GM23338 (cell line): ENCODE results near the gene FAM47E. TPM values are rescaled to one million over a fixed set of nuclear protein-coding genes. Genes with fewer than 3 reads are reported as not detected.

Experiments
- ATAC-seq: fragments of 200-7000 bp; cut with Tn5 transposase; 3 replicates; pipeline ENCODE4 v1.9.1; 2020
- DNase-seq: peaks from one replicate; pipeline ENCODE4 v3.0.0-alpha.2; 2015; ENCODE audit warnings: low spot score
- H2AFZ ChIP-seq: fragments of 200-600 bp; sonication (generic); 2 replicates; pipeline ENCODE4 v1.8.0; 2016; ENCODE audit warnings: antibody characterized with exemption, mild to moderate bottlenecking, moderate library complexity
- H3F3A ChIP-seq: fragments of 200-600 bp; sonication (generic); replicated peaks from 2 replicates; pipeline ENCODE4 v1.8.0; 2017; ENCODE audit warnings: antibody characterized with exemption, mixed run types, low read depth
- H3K27ac ChIP-seq: fragments of 200-600 bp; sonication (generic); 2 replicates; pipeline ENCODE4 v1.6.1; 2016; ENCODE audit warnings: low read depth
- H3K27me3 ChIP-seq: fragments of 200-600 bp; sonication (generic); 2 replicates; pipeline ENCODE4 v1.8.0; 2016; ENCODE audit warnings: mild to moderate bottlenecking, mixed run types, moderate library complexity; ENCODE audit not compliant: insufficient read depth
- H3K36me3 ChIP-seq: fragments of 200-600 bp; sonication (generic); 2 replicates; pipeline ENCODE4 v1.8.0; 2016; ENCODE audit warnings: mild to moderate bottlenecking; ENCODE audit not compliant: insufficient read depth
- H3K4me1 ChIP-seq: fragments of 200-600 bp; sonication (generic); 2 replicates; pipeline ENCODE4 v1.8.0; 2016; ENCODE audit warnings: mild to moderate bottlenecking, moderate library complexity; ENCODE audit not compliant: insufficient read depth
- H3K4me2 ChIP-seq: fragments of 200-600 bp; sonication (generic); 2 replicates; pipeline ENCODE4 v1.7.1; 2017; ENCODE audit warnings: mixed run types
- H3K4me3 ChIP-seq: fragments of 200-600 bp; sonication (generic); 2 replicates; pipeline ENCODE4 v1.6.1; 2016; ENCODE audit warnings: mixed run types
- H3K79me2 ChIP-seq: fragments of 200-600 bp; sonication (generic); replicated peaks from 2 replicates; pipeline ENCODE4 v1.8.0; 2017; ENCODE audit warnings: mild to moderate bottlenecking; ENCODE audit not compliant: insufficient read depth
- H3K9me2 ChIP-seq: fragments of 200-600 bp; sonication (generic); 2 replicates; pipeline ENCODE4 v1.8.0; 2017; ENCODE audit not compliant: insufficient read depth
- H4K20me1 ChIP-seq: fragments of 200-600 bp; sonication (generic); replicated peaks from 2 replicates; pipeline ENCODE4 v1.8.0; 2017; ENCODE audit warnings: mild to moderate bottlenecking; ENCODE audit not compliant: insufficient read depth
- H3K27ac Mint-ChIP-seq: 2 replicates; pipeline ENCODE4 v1.8.0; 2020; ENCODE audit warnings: inconsistent platforms, mild to moderate bottlenecking, moderate library complexity, mixed read lengths
- H3K27me3 Mint-ChIP-seq: 3 replicates; pipeline ENCODE4 v1.8.0; 2022; ENCODE audit warnings: low read depth, mild to moderate bottlenecking, moderate library complexity, mixed read lengths, inconsistent platforms; ENCODE audit not compliant: insufficient read depth, poor library complexity
- H3K36me3 Mint-ChIP-seq: 3 replicates; pipeline ENCODE4 v1.8.0; 2021; ENCODE audit warnings: low read depth, mild to moderate bottlenecking, inconsistent platforms, moderate library complexity, mixed read lengths
- H3K4me1 Mint-ChIP-seq: 3 replicates; pipeline ENCODE4 v1.8.0; 2020; ENCODE audit warnings: mild to moderate bottlenecking, inconsistent platforms, mixed read lengths
- H3K4me3 Mint-ChIP-seq: 3 replicates; pipeline ENCODE4 v1.8.0; 2021; ENCODE audit warnings: moderate library complexity, mild to moderate bottlenecking, inconsistent platforms, mixed read lengths
- H3K9me3 Mint-ChIP-seq: 3 replicates; pipeline ENCODE4 v1.8.0; 2020; ENCODE audit warnings: moderate library complexity, mild to moderate bottlenecking, inconsistent platforms, mixed read lengths
- EZH2 ChIP-seq: fragments of 200-600 bp; sonication (generic); IDR thresholded peaks from one replicate; pipeline ENCODE4 v1.8.0; 2017; ENCODE audit warnings: antibody characterized with exemption, mild to moderate bottlenecking, low read depth; ENCODE audit not compliant: unreplicated experiment
- JUNB ChIP-seq: IDR thresholded peaks from one replicate; pipeline ENCODE4 v1.6.1; 2016; ENCODE audit warnings: antibody characterized with exemption; ENCODE audit not compliant: unreplicated experiment
- REST ChIP-seq: IDR thresholded peaks from one replicate; pipeline ENCODE4 v1.6.1; 2018; ENCODE audit warnings: antibody characterized with exemption; ENCODE audit not compliant: unreplicated experiment
- ZNF114 ChIP-seq: fragments of 250-450 bp; sonication (Bioruptor Pico); IDR thresholded peaks from 2 replicates; pipeline ENCODE4 v1.5.0; 2020; ENCODE audit warnings: mild to moderate bottlenecking, moderate library complexity
- ZNF462 ChIP-seq: fragments of 250-450 bp; sonication (Bioruptor Pico); IDR thresholded peaks from 2 replicates; pipeline ENCODE4 v1.5.0; 2020; ENCODE audit warnings: mild to moderate bottlenecking, moderate library complexity
- polyA plus RNA-seq: library from polyadenylated mRNA; unstranded; fragments of >200 nt; fragmentation: Nextera tagmentation; extraction: Ambion mirVana; gene quantifications from 2 replicates; pipeline ENCODE4 v1.2.1, GENCODE V29; 2016
- total RNA-seq: library from RNA; depleted of rRNA; stranded (reverse); fragments of >200 nt; shearing (Covaris generic); gene quantifications from 2 replicates; pipeline ENCODE4 v1.2.3, GENCODE V29; 2014

The FAM47E gene
- total and polyA plus RNA-seq, 2 experiments from 2014 or later = 0.66 to 2.3 TPM

- no peak for TF ChIP-seq ZNF462
Measured at GRCh38 chr4:76278583-76278982, 27.1 kb downstream of the FAM47E start (continued).

- Mint-ChIP-seq H3K9me3 (no peaks in the 10 kb centered on the region), H3K27me3 (peaks cover 2% of the 10 kb centered on the region), H3K4me3 (no peak overlapping the region), H3K27ac (no peak overlapping the region), H3K4me1 (no peaks in the 10 kb centered on the region), H3K36me3 (no peaks in the 10 kb centered on the region)
- ATAC-seq = no peak
- no peaks in the 10 kb centered on the region for H4K20me1 ChIP-seq
- H3K27me3 ChIP-seq = no peaks in the 10 kb centered on the region
- H3K4me2 ChIP-seq = no peak overlapping the region
- H3K79me2 ChIP-seq = no peaks in the 10 kb centered on the region
- DNase-seq = no peak
- no peaks in the 10 kb centered on the region for H3K9me2 ChIP-seq
- H3K4me3 ChIP-seq = no peak overlapping the region
- no peak overlapping the region for H2AFZ ChIP-seq
- no peaks in the 10 kb centered on the region for H3K36me3 ChIP-seq
- H3F3A ChIP-seq = no peaks in the 10 kb centered on the region
- H3K4me1 ChIP-seq = no peaks in the 10 kb centered on the region
- no peak overlapping the region for H3K27ac ChIP-seq
- TF ChIP-seq EZH2 (no peak), ZNF462 (no peak), ZNF114 (CRISPR knock-in tag) (no peak), JUNB (no peak), REST (no peak)
Measured at GRCh38 chr4:76279462-76279861, 27.9 kb downstream of the FAM47E start.
